WI38 (cell line): ENCODE results near the gene PAK1.

Experiments
- H3K4me3 ChIP-seq: 2 replicates; pipeline ENCODE4 v1.5.1; 2011; ENCODE audit warnings: low read depth, mild to moderate bottlenecking, control low read depth, low read length
- TF ChIP-seq, protein P1 (sequence below): IDR thresholded peaks from 2 replicates; pipeline ENCODE4 v1.5.1; 2012; ENCODE audit warnings: low read depth, mild to moderate bottlenecking, control low read depth, low read length

The PAK1 gene

DNA sequence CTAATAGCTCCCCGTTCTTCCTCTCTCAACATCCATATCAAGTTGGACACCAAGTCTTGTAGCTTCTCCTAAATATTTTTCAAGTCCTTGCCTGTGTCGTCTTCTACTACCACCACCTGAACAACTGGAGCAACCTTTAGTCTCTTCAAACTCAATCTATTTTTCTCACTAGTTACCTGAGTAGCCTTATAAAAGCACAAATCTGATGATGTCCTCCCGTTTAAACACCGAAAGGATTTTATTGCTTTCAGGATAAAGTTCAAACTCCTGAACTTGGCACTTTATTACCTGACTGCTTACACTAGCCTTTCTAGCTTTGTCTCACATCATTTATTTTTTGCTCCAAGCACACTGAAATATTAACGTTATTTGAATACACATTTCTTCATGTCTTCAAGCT is 1.3 kb upstream of the PAK1 start:
- H3K4me3 ChIP-seq: no peak overlapping the region
- TF ChIP-seq, protein P1, sequence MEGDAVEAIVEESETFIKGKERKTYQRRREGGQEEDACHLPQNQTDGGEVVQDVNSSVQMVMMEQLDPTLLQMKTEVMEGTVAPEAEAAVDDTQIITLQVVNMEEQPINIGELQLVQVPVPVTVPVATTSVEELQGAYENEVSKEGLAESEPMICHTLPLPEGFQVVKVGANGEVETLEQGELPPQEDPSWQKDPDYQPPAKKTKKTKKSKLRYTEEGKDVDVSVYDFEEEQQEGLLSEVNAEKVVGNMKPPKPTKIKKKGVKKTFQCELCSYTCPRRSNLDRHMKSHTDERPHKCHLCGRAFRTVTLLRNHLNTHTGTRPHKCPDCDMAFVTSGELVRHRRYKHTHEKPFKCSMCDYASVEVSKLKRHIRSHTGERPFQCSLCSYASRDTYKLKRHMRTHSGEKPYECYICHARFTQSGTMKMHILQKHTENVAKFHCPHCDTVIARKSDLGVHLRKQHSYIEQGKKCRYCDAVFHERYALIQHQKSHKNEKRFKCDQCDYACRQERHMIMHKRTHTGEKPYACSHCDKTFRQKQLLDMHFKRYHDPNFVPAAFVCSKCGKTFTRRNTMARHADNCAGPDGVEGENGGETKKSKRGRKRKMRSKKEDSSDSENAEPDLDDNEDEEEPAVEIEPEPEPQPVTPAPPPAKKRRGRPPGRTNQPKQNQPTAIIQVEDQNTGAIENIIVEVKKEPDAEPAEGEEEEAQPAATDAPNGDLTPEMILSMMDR: no peak

DNA sequence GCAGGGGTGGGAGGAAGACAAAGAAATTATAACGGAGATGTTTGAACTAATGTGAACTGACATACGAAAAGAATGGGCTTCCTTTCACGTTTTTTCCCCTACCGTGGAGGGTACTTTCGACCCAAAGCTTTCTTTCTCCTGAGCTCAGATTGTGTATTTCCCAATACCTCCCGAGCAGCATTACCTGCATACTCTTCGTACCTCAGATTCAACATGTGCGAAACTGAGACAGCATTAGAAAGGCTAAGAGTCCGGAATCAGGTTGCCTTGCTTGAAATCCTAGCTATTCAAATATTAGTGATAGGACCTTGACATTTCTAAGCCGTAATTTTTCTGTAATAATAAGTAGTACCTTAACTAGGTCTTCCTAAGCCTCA is 778 bp upstream of the PAK1 start:
- TF ChIP-seq, protein P1: no peak
- H3K4me3 ChIP-seq: no peak overlapping the region

DNA sequence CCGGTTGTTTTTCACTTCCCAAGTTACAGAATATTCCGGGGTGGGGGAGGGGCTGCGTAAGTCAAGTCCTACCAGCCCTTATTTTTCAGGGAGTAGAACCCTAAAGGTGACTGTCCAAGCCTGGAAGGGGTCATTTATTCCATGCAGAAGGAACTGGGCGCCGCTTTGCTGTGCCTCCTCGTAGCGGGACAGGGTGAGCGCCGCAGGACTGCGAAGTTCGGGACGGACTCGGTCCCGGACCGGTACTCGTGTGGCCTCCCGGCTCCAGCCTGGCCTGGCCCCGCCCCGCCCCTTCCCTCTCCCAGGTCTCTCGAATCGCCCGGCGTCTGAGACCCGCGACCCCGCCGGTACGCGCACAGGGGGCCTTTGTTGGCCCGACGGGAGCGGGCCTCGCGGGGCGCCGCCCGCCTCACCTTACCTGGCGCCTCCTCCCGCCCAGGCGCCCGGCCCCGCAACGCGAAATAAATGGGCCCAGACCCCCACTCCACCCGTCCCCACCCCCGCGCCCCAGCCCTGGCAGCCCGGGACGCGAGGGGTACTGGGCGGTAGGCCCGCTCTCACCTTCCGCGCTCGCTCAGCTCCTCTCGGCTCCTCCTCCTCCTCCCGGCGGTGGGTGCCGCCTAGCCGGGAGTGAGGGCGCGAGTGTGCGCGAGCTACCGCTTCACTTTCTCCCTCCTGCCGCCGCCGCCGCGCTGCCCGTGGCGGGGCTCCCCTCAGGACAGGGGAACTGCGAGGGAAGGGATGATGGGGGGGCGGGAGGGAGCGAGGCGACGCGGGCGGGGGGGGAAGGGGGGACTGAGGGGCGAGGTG is 698 bp downstream of the PAK1 start:
- TF ChIP-seq, protein P1: no peak
- H3K4me3 ChIP-seq: peak overlapping the region; percentile 44

DNA sequence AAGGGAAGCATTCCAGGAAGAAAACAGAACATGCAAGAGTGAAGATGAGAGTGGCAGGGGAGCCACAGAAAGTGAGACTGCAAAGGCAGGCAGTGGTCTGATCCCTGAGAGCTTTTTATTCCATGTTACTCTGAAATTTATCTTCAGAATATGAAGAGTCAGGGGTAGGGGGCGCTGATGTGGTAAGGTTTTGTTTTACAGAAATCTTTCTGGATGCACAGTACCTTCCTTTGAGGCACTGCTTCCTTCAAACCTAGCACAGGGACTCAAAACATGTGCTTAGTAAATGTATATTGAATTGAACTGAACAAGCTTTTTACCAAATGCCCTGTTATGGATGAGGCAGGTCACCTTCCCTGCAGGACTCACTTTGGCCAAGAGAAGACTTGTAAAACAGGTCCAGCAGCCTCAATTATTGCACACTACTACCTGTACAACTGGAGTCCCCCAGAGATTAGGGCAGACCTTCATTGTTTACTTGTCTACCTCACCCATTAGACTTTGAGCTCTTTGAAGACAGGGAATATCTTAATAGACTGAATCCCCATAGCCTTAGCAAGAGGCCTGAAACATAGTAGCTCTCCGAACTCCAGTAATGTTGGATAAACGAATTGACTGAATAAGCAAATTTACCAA is 2.2 kb downstream of the PAK1 start:
- H3K4me3 ChIP-seq: no peak overlapping the region
- TF ChIP-seq, protein P1: no peak

DNA sequence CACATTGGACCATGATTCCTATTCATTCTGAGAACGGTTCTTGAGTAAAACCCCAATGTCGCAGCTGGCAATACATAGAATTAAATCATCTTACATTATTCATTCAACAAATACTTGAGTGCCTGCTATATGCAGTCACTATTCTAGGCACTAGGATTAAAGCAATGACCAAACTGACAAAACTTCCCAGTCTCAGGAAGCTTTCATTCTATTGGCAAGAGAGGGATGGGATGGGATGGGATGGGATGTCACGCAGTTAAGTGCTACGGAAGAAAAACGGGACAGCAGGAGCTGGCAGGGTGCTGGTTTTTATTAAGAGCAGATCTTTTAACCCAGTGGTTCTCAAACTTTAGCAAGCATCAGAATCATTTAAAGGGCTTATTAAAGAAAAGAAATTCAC is 2.9 kb downstream of the PAK1 start:
- no peak overlapping the region for H3K4me3 ChIP-seq
- TF ChIP-seq, protein P1: no peak

DNA sequence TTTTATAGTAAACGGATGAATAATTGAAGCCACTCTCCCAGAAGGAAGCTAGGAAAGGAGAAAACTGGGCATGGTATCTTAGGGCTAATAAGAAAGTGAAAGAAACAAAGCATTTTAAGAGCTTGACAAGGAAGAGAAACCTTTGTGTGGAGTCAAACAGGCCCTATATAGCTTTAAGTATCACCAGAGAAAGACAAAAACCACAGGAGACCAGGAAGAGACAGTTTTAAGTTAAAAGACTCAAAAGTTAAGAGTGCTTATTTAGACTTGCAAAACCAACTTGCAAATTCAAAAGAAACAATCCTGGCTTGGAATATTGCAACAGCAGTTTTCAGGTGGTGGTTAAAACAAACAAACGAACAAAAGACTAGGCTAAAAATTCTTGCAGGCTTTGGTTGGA is 3.4 kb downstream of the PAK1 start:
- TF ChIP-seq, protein P1: no peak
- H3K4me3 ChIP-seq: no peak overlapping the region

DNA sequence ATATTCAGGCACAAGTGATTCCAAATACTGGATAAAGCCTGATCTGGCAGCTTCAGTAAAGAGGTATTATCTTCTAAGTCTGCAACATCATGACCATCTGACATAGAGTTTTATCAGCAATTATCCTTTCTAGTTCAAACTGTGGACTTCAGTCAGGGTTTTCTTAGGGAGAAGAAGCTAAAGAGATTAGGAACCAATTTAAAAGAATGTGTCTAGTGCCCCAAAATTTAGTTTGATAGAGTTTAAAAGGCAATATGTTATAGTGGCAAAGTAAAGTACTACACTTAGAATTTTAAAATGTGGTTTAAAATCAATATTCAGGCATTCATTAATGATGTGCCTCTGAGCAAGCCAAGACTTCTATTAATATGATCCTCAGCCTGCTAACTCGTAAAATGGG is 5.4 kb downstream of the PAK1 start:
- no peak overlapping the region for H3K4me3 ChIP-seq
- TF ChIP-seq, protein P1: no peak
